H9 (cell line): Measurements from ENCODE around the gene STX10. TPM values are rescaled to one million over a fixed set of nuclear protein-coding genes. Genes with fewer than 3 reads are reported as not detected.

Source experiments
- DNase-seq: peaks from one replicate; pipeline ENCODE4 v3.0.0-alpha.2; 2017
- H2AFZ ChIP-seq: one replicate; pipeline ENCODE4 v1.6.1; 2013; ENCODE audit warnings: mild to moderate bottlenecking, low read length, control low read depth, moderate library complexity
- H2AK5ac ChIP-seq: 2 replicates; pipeline ENCODE4 v1.6.1; 2013; ENCODE audit warnings: low read length, control low read depth, mixed read lengths; ENCODE audit not compliant: insufficient read length
- H2BK120ac ChIP-seq: one replicate; pipeline ENCODE4 v1.6.1; 2013; ENCODE audit warnings: low read depth, mild to moderate bottlenecking, low read length, control low read depth, inconsistent platforms; ENCODE audit not compliant: poor library complexity, severe bottlenecking
- H2BK12ac ChIP-seq: 2 replicates; pipeline ENCODE4 v1.6.1; 2013; ENCODE audit warnings: low read length, control low read depth, mixed read lengths, low read depth; ENCODE audit not compliant: insufficient read length
- H2BK15ac ChIP-seq: 2 replicates; pipeline ENCODE4 v1.6.1; 2013; ENCODE audit warnings: low read depth, low read length, control low read depth
- H2BK20ac ChIP-seq: one replicate; pipeline ENCODE4 v1.6.1; 2013; ENCODE audit warnings: low read depth, mild to moderate bottlenecking, low read length, control low read depth, inconsistent platforms; ENCODE audit not compliant: poor library complexity, severe bottlenecking
- H2BK5ac ChIP-seq: 2 replicates; pipeline ENCODE4 v1.6.1; 2013; ENCODE audit warnings: low read length, control low read depth, mixed read lengths; ENCODE audit not compliant: insufficient read length
- H3K14ac ChIP-seq: 2 replicates; pipeline ENCODE4 v1.6.1; 2013; ENCODE audit warnings: low read length, control low read depth; ENCODE audit not compliant: insufficient read depth
- H3K18ac ChIP-seq: 2 replicates; pipeline ENCODE4 v1.6.1; 2013; ENCODE audit warnings: low read depth, mild to moderate bottlenecking, mixed read lengths, low read length, control low read depth; ENCODE audit not compliant: insufficient read length
- H3K23ac ChIP-seq: 2 replicates; pipeline ENCODE4 v1.6.1; 2013; ENCODE audit warnings: low read length, control low read depth, mixed read lengths, low read depth; ENCODE audit not compliant: insufficient read length
- H3K23me2 ChIP-seq: 2 replicates; pipeline ENCODE4 v1.6.1; 2013; ENCODE audit warnings: low read depth, mild to moderate bottlenecking, mixed read lengths, low read length, control low read depth; ENCODE audit not compliant: insufficient read length, poor library complexity, severe bottlenecking
- H3K27ac ChIP-seq: 2 replicates; pipeline ENCODE4 v1.5.1; 2013; ENCODE audit warnings: low read length, control low read depth, mixed read lengths, low read depth; ENCODE audit not compliant: insufficient read length
- H3K27me3 ChIP-seq: 2 replicates; pipeline ENCODE4 v1.6.1; 2013; ENCODE audit warnings: low read length, control low read depth, inconsistent platforms; ENCODE audit not compliant: insufficient read depth
- H3K4ac ChIP-seq: 2 replicates; pipeline ENCODE4 v1.6.1; 2013; ENCODE audit warnings: low read depth, mild to moderate bottlenecking, control low read depth, inconsistent platforms, low read length, moderate library complexity
- H3K4me1 ChIP-seq: 2 replicates; pipeline ENCODE4 v1.6.1; 2013; ENCODE audit warnings: low read length, control low read depth, inconsistent platforms; ENCODE audit not compliant: insufficient read depth
- H3K4me2 ChIP-seq: 2 replicates; pipeline ENCODE4 v1.6.1; 2013; ENCODE audit warnings: low read length, control low read depth, mixed read lengths; ENCODE audit not compliant: insufficient read length, insufficient read depth
- H3K56ac ChIP-seq: 2 replicates; pipeline ENCODE4 v1.6.1; 2013; ENCODE audit warnings: low read depth, mild to moderate bottlenecking, mixed read lengths, low read length, control low read depth; ENCODE audit not compliant: insufficient read length
- H3K79me1 ChIP-seq: 2 replicates; pipeline ENCODE4 v1.6.1; 2013; ENCODE audit warnings: low read depth, mild to moderate bottlenecking, moderate library complexity, low read length, control low read depth, inconsistent platforms; ENCODE audit not compliant: insufficient read depth, poor library complexity, severe bottlenecking
- H3K79me2 ChIP-seq: 2 replicates; pipeline ENCODE4 v1.6.1; 2013; ENCODE audit warnings: low read length, control low read depth, inconsistent platforms; ENCODE audit not compliant: insufficient read depth
- H3K9ac ChIP-seq: 2 replicates; pipeline ENCODE4 v1.6.1; 2013; ENCODE audit warnings: low read length, control low read depth, mixed read lengths; ENCODE audit not compliant: insufficient read length; ENCODE audit errors: extremely low read depth
- H3K9me3 ChIP-seq: one replicate; pipeline ENCODE4 v1.6.1; 2013; ENCODE audit warnings: low read depth, low read length, inconsistent platforms; ENCODE audit not compliant: control insufficient read depth
- H3T11ph ChIP-seq: one replicate; pipeline ENCODE4 v1.6.1; 2013; ENCODE audit warnings: mild to moderate bottlenecking, low read length, control low read depth, inconsistent platforms
- H4K20me1 ChIP-seq: one replicate; pipeline ENCODE4 v1.6.1; 2013; ENCODE audit not compliant: control insufficient read depth, insufficient read length, insufficient read depth
- H4K5ac ChIP-seq: 2 replicates; pipeline ENCODE4 v1.6.1; 2013; ENCODE audit warnings: low read depth, mild to moderate bottlenecking, mixed read lengths, low read length, control low read depth; ENCODE audit not compliant: insufficient read length
- H4K8ac ChIP-seq: replicated peaks from 2 replicates; pipeline ENCODE4 v1.6.1; 2013; ENCODE audit warnings: low read length, control low read depth, mixed read lengths, low read depth; ENCODE audit not compliant: insufficient read length
- H4K91ac ChIP-seq: 2 replicates; pipeline ENCODE4 v1.6.1; 2013; ENCODE audit warnings: low read depth, mild to moderate bottlenecking, moderate library complexity, mixed read lengths, low read length, control low read depth; ENCODE audit not compliant: insufficient read length
- H3K27ac Mint-ChIP-seq, 3 experiments: 2 replicates in 2 of 3; 3 replicates in 1 of 3; pipeline ENCODE4 v1.8.0; 2020 to 2021; ENCODE audit warnings: mixed read lengths in 3 of 3, mild to moderate bottlenecking in 1 of 3, moderate library complexity in 1 of 3
- H3K27me3 Mint-ChIP-seq: 2 replicates; pipeline ENCODE4 v1.8.0; 2021; ENCODE audit warnings: low read depth, mild to moderate bottlenecking, moderate library complexity, mixed read lengths
- H3K36me3 Mint-ChIP-seq, 3 experiments: 2 replicates in 2 of 3; 3 replicates in 1 of 3; pipeline ENCODE4 v1.8.0; 2020 to 2021; ENCODE audit warnings: low read depth in 3 of 3, mixed read lengths in 3 of 3; ENCODE audit not compliant: insufficient read depth in 1 of 3
- H3K4me1 Mint-ChIP-seq, 2 experiments: 2 replicates each; pipeline ENCODE4 v1.8.0; 2020; ENCODE audit warnings: mixed read lengths in 2 of 2
- H3K4me3 Mint-ChIP-seq, 2 experiments: 2 replicates in 1 of 2; 3 replicates in 1 of 2; pipeline ENCODE4 v1.8.0; 2020 to 2021; ENCODE audit warnings: mild to moderate bottlenecking in 2 of 2, mixed read lengths in 2 of 2, moderate library complexity in 1 of 2
- H3K9me3 Mint-ChIP-seq, 2 experiments: 2 replicates in 1 of 2; 3 replicates in 1 of 2; pipeline ENCODE4 v1.8.0; 2020; ENCODE audit warnings: mild to moderate bottlenecking in 2 of 2, mixed read lengths in 2 of 2, moderate library complexity in 1 of 2
- CTCF ChIP-seq: fragments of 200-600 bp; sonication (generic); conservative IDR thresholded peaks from 3 replicates; pipeline ENCODE4 v1.8.0; 2021; ENCODE audit warnings: antibody characterized with exemption, mild to moderate bottlenecking
- WGBS: extraction: QIAGEN DNeasy Blood & Tissue Kit; methylation state at CpG from one replicate; pipeline ENCODE4 v1.1.7; 2013; ENCODE audit warnings: missing lambda C conversion rate, low lambda C conversion rate, mixed read lengths; ENCODE audit not compliant: insufficient read length; ENCODE audit errors: extremely low coverage; 5-methylcytosine and 5-hydroxymethylcytosine counted together
- total RNA-seq: library from RNA; stranded (reverse); gene quantifications from 2 replicates; pipeline ENCODE4 v1.2.1, GENCODE V29; 2021

Gene STX10
- total RNA-seq, 1 experiment from 2014 or later, result 39.4 TPM

- Histone ChIP-seq H4K8ac (no peak overlapping the region), H3K9me3 (no peaks in the 10 kb centered on the region), H4K91ac (no peak overlapping the region), H3K23ac (no peak overlapping the region), H3K79me1 (no peaks in the 10 kb centered on the region), H3K79me2 (peaks cover 7% of the 10 kb centered on the region; the same call in 1 of the 2 replicates), H2BK20ac (no peak overlapping the region), H3K4ac (no peak overlapping the region), H3K23me2 (peaks cover 7% of the 10 kb centered on the region), H2AK5ac (no peak overlapping the region), H2BK15ac (no peak overlapping the region), H3K27ac (no peak overlapping the region), H3K14ac (no peak overlapping the region), H3K9ac (no peak overlapping the region), H3K56ac (no peak overlapping the region), H2BK5ac (no peak overlapping the region), H3K4me2 (no peak overlapping the region), H3T11ph (no peak overlapping the region), H2BK120ac (no peak overlapping the region), H4K20me1 (no peaks in the 10 kb centered on the region), H3K4me1 (no peaks in the 10 kb centered on the region), H2BK12ac (no peak overlapping the region), H3K27me3 (no peaks in the 10 kb centered on the region), H2AFZ (no peak overlapping the region), H3K18ac (no peak overlapping the region), H4K5ac (no peak overlapping the region)
- Mint-ChIP-seq H3K36me3 (peaks cover 12 to 49% (median 38%) of the 10 kb centered on the region in 3 experiments; a peak in 6 of 7 replicates), H3K9me3 (peaks cover 0 to 1% of the 10 kb centered on the region in 2 experiments; a peak in 2 of 5 replicates), H3K27me3 (no peaks in the 10 kb centered on the region), H3K4me3 (no peak overlapping the region), H3K27ac (no peak overlapping the region), H3K4me1 (peaks cover 11 to 13% of the 10 kb centered on the region in 2 experiments)
- no peak for DNase-seq
- no CpG with 5 or more reads among the region's 10 CpGs for WGBS
- no peak for TF ChIP-seq CTCF
These were observed 37.6 kb downstream of the STX10 start for GRCh38 chr19:13112555-13112954.
